ENCODE measurements around the gene ADAT3.
A peak's percentile ranks its signal among the peaks of the same experiment; 100 is the strongest.

Gene ADAT3

DNA sequence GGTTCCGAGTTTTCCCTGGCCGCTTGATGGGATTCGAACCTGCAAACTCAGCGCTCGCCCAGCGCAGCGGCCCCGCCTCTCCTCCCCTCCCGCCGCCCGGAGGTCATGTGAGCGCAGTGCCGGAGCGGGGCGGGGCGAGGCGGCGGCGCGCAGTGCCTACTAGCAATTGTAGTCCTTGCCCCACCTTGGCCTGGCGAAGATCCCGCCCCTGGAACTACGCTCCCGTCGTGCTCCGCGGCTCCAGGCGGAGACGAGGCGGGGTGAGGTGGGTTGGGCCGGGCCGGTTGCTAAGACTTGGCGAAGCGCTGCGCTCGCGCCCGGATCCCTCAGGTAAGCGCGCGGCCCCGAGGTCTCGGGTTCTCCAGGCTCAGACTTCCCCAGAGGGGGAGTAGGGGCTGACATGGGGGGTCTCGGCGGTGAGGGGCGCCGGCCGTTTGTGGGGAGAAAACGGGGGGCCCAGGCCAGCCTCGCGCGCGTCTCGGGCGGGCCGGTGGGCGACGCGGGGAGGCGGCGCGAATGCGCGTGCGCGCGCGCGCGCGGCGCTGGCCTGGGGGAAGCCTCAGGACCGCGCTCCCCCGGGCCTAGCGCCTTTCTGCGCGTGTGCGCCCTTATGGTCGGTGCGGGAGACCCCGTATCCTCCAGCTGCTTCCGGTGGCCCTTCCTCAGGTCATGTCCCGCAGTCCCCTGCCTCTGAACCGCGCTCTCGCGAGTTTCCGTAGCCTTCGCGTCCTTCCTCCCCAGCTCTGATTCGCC, at the start of gene ADAT3, which contains the start of gene SCAMP4:
Gene ADAT3, plus strand, starts transcription at position 290 of the 753 bp plus-strand sequence. CDS start 6,649 bp downstream, outside the sequence.
Gene SCAMP4, plus strand, starts transcription at position 290 of the 753 bp plus-strand sequence. CDS start 9,621 bp downstream, outside the sequence.
- DNase-seq = peak; percentile 99

DNA sequence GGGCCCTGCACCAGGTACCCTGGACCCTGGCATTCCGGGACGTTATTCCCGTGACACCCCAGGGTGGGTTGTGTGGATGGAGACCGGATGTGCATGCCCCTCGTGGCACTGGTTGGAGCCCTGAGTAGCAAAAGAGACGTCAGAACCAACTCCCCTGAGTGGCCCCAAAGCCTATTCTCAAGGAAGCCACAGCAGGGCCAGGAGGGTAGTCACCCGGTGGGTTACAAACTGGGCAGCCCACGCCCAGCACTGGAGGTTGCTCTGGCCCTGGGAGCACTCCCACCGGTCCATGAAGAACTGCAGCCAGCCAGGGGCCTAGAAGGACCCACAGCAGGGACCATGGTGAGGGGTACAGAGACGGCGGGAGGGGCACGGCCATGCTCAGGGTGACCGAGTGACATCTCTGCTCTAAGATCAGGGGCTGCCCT, 49.4 kb upstream of the ADAT3 start:
- DNase-seq = no peak

DNA sequence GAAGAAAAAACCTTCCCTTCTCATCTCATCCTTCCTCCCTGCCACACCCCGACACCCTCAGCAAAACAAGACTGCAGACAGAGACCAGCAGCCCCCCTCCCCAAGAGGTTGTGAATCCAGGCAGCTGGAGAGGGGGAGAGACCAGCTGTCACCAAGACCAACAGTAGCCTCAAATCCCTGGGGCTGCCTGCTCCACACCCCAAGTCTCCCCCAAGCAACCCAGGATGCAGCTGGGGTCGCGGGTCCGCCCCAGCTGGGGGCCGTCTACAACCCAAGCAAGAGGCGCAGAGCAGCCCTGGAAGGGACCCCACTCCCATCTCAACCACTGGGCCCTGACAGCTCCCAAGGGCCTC, 48.9 kb upstream of the ADAT3 start:
- no peak for DNase-seq

DNA sequence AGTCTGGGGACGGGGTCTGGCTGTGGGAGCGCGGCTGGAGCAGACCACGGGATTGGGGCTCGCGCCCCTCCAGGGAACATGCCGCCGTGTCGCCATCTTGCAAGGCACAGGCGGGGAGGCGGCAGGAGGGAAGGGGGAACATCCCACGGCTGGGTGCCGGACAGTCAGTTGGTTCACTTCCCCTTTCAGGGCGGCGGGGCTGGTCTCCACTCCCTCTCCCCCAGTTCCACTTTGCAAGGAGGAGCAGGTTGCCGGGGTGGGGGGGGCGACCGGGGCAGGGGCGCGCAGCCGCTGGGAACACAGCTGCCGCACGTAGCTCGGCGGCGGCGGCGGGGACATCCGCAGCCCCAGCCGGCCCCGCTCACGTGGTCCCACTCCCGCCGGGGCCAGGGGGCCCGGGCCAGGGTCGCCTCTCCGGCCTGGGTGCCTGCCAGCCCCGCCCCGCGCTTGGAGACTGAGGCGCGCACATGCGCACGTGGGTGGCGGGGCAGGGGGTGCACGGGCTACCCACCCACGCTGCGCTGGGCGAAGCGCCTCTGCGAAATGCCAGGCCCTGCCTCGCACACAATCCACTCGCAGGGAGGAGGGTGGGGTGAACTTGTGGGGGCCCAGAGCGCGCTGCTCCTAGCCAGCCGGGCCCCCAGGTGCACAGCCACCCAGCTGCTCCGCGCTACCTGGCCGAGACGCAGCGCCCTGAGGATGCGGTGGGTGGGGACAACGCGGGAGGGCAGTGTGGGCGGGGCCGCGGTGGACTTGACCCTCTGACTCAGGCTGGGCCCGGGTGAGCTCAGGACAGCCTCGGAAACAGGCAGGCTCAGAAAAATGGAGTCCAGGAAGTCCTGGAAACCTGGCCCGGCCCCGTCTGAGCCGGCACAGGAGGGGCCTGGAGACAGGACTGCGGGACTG, 48.2 kb upstream of the ADAT3 start:
- DNase-seq = peak; percentile 68

DNA sequence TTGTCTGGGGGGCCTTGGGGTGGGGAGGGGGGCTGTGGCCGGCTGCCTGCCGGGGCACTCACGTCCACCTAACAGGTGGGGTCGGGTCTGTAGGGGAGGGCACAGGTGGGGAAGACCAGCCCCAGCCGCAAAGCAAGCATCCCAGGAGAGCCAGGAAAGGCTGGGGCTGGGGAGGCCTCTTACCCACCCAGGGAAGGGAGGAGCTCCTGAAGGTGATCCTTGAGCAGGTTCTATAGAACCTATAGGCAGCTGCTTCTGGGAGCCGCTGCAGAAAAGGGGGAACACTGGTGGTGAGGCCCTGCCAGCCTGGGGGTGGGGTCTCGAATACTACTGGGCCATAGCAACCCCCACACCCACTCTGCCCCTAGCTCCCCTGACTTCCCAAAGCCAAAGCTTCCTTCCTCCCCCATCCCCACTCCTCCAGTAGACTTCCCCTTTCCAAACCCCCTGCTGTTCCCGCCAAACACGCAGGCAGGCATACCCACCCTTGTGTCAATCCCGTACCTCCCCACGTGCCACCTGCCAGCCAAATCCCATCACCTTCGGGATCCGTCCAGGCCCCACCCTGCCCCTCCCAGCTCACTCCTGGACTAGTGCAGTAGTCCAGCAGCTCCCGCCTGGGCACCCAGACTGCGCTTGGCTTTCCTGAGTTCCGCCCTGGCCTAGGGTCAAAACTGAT, 47.4 kb upstream of the ADAT3 start:
- no peak for DNase-seq

DNA sequence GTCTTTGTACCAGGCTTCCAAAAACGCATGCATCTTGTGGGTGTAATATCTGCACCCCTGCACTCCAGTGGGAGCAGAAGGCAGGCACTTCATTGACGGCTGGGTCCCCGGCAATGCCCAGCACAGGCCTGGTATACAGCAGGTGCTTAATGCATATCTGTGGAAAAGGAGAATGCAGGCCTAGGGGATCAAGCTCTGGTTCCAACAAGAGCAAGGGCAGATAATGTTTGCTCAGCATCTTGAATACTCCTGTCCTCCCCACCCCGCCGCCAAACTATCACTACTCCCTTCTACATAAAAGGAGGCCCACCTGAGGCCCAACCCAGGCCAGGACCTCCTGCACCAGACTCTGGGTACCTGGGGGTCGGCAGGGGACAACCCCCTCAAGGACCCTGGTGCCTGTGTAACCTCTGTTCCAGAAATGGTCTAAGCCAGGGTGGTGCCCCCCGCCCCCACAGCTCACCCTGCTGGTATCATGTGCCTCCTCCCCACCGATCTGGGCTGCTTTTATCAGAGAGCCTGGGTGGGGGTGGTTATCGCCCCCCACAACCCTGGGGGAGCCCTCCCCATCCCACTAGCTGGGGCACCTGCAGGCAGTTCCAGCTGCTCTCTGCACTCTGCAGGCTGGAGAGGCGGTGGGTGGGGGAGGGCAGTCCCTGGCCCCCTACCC, 46.7 kb upstream of the ADAT3 start:
- DNase-seq = no peak

DNA sequence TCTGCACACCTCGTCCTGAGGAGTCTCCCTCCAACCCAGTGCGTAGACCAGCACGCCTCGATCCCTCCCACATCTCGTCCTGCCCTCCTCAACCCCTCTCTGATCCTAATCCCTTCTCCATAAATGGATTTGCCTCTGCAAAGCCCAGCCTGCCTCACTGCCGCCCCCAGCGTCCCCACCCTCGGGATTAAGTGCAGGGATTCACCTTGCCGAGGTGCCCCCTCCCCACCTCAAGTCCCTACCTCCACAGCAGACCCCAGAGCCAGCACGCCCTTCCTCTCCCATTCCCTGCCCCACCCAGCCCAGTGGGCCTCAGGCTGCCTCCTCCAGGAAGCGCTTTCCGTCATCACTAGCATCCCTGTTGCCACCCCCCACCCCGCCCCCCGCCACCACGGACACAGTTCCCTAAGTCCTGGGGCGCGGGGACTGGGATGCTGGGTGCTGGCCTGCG, 45.8 kb upstream of the ADAT3 start:
- no peak for DNase-seq

DNA sequence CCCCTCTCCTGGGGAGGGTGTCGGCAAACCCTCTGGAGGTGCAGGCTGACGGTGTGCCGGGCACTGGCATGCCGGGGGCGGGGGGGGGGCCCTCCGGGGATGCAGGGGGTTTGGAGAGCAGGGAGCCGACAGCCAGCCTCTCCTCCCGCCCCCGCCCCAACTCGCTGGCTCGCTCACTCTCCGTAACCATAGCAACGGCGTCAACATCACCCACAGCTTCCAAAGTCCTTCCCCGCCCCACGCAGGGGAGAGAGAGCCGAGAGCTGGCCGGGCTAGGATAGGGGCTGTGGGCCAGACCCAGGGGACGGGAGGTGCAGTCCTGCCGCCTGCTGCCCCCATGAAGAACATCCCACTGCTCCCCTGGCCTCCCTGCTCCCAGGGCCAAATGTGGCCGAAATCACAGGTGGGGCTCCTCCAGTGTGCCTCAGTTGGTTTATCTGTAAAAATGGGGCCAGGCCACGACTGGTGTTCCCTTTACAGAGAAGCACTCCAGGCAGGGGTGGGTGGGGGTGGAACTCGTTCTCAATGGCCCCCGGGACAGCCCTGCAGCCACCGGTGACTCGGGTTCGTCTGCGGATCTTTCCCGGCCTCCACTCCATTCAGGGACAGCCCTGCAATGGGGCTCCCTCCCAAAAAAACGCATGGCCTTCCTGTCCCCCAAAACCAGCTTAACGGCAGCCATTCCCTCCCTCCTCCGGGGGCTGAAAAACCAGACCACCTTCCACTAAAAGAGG, 45.0 kb upstream of the ADAT3 start:
- peak; percentile 77 for DNase-seq

DNA sequence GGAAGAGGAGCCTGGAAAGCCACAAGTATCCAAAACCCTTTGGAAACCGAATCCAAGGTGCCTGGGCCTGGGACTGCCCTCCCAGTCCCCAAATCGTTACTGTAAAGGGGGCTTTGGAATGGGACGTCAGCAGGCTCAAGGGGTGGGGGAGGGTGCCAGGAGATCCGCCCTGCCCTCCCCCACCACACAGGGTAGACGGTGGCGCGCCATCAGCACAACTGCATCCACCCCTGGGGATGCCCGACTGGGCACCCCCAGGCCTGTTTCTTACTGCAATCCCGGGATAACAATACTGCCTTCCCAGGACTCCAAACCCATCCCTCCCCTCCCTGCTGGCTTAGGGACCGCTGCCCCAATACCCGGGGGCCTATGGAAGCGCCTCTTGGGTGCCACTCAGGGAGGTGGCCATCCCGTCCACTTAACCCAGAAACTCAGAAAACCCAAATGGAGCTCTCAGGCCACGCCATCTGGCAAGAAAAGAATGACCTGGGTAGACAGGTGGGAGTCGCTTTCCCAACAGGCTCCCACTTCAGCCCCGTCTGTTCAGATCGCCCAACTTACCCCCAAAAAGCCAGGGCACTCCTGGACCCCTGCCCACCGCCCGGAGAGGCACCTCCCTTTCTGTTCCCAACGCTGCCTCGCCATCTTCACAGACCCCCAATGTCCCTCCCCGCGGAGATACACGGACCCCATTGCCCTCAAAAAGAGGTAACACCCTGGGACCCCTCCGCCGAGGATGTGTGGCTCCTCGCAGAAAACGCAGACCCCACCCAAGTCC, 44.2 kb upstream of the ADAT3 start:
- DNase-seq = no peak

DNA sequence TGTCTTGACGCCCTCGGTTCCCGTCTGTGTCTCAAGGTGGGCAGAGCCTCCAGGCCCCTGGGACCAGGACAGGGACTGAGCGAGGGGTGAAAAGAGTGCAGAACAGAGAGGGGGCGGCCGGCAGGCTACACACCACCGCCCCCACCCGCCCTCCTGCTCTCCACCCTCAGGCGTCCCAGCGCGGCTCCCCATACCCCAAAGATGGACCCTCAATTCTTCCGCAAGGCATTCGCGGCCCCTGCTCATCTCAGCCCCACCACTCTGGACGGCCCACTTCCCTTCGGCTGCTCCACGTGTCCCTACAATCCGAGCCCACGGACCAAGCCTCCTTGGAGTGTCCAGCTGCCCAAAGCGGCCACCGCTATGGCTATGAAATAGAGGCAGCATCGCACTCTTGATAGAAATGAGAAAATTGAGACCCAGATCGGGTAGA, 43.6 kb upstream of the ADAT3 start:
- no peak for DNase-seq

DNA sequence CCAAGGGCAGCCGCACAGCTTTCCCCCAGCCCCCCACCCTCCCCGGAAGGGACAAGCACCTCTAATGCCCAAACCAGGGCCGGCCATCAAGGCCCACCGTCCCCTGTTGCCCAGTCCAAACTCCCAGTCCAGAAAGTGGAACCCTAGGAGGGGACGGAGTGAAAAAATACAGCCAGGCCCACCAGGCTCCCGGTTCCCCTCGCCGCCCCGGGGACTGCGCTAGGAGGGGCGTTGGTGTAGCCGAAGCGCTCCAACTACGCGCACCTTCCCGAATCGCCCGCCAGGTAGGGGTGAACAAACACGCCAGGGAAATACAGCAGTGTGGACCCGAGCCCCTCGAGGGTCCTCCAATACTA, 43.2 kb upstream of the ADAT3 start:
- no peak for DNase-seq

DNA sequence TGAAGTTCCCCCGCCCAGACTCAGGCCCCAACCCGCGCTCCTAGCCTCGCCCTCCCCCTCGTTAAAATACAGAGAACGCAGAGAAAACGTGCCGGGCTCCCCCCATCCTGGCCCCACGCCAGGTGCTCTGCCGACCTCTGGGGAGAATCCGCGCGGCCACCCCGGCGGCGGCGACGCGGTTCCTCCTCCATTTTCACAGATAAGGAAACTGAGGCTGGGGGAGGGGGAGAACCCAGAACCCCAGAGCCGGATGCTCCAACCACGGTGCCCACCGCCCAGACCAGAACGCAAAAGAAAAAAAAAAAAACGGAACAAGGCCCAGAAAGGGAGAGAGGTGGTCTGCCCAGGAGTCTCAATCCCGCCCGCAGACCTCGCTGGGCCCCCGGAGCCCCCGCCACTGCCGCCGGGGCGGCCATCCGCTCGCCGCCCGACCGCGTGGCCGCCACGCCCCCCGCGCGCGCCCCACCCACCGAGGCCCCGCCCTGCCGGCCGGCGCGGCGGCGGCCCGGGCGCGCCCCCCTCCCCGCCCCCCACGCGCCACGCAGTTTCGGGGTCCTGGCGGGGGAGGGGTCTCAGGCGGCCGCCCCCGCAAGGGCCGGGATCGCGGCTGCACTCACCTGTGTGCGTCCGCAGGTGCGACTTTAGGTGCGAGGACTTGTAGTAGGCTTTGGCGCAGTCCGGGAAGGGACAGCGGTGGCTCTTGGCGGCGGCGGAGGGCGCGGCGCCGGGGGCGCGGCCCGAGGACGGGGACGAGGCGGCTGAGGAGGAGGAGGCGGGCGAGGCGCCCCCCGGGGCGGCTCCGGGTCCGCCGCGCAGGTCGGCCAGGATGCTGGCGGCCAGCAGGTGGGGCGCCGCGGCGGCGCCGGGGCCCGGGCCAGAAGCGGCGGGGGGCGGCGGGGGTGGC, 42.5 kb upstream of the ADAT3 start:
- peak; percentile 39 for DNase-seq

DNA sequence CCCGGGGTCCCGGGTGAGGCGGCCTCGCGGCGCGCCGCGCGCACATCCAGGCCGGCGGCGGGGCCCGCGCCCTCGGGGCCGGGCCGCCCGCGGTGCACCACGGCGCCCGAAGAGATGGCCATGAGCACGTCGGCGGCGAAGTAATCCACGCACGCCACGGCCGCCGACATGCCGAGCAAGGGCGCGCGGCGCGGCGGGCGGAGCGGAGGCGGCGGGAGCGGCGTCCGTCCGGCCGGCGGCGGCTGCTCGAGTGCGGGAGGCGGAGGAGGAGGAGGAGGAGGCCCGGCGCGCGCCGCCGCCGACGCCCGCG, 41.9 kb upstream of the ADAT3 start, which contains the start of gene KLF16:
Gene KLF16, minus strand, starts transcription at position 252 of the 310 bp plus-strand sequence. Its CDS starts 82 bp downstream, at position 170.
- no peak for DNase-seq

DNA sequence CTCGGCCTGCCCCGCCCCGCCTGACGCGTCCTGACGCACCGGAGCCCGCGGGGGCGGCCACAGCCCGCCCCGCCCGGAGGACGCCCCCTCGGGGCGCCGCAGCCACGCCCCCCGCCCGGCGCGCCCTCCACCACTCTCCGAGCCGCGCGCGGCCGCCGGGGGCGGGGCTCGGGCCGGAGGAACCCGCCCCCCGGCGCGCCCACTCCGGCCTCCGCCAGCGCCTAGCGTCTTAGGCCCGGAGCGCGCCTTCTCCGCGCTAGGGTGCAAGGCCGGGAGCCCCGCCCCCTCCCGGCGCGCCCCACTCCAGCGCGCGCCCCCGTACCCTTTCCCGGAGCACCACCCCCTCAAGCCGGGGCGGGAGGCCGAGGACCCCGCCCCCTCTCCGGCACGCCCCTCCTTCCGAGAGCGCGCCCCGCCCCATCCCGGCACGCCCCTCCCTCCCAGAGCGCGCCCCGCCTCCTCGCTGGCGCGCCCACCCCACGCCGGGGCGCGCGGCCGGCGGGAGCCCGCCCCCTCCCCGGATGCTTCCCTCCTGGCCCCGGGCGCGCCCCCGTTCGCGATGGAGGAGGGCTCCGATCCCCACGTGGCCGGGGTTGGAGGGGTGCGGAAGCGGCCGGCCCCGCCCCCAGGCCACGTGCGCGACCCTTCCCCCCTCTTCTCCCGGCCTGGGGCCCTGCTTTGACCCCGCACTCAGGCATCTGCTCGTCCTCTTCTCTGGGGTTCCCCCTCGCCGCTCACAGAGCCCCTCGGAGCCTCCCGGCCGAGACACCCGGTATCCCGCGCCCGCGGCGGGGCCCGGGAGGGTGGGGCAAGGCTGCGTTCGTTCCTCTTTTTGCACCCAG, 41.3 kb upstream of the ADAT3 start:
- DNase-seq = peak; percentile 96

DNA sequence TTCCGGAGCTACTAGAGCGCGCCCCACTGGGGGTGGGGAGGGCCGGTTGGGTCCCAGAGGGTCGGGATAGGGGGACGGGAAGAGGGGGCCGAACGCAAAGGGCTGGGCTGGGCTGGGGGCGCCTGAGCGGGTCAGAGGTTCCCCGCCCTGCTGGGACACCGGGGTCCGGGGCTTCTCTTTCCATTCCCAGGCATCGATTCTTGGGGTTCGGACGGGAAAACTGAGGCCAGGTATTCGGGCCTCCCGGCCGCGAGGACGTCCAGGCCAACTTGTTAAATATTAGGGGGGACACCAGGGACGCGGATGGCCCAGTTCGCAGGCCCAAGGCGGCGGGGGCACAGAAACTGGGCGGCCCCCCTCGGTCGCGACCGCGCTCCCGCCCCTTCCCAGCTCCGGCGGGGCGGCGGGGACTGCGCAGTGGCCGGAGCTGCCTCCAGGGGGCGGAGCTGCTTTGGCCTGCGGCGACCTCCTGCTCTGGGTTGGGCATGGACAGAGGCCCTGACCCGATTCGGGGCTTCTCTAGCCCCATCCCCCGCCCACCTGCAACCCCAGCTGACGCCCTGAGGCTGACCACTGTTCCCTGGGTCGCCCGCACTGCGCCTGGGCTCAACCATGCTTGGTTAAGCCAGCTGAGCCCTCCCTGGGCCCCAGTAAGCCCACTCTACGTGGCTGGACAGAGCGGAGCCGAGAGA, 40.6 kb upstream of the ADAT3 start:
- DNase-seq = peak; percentile 61

DNA sequence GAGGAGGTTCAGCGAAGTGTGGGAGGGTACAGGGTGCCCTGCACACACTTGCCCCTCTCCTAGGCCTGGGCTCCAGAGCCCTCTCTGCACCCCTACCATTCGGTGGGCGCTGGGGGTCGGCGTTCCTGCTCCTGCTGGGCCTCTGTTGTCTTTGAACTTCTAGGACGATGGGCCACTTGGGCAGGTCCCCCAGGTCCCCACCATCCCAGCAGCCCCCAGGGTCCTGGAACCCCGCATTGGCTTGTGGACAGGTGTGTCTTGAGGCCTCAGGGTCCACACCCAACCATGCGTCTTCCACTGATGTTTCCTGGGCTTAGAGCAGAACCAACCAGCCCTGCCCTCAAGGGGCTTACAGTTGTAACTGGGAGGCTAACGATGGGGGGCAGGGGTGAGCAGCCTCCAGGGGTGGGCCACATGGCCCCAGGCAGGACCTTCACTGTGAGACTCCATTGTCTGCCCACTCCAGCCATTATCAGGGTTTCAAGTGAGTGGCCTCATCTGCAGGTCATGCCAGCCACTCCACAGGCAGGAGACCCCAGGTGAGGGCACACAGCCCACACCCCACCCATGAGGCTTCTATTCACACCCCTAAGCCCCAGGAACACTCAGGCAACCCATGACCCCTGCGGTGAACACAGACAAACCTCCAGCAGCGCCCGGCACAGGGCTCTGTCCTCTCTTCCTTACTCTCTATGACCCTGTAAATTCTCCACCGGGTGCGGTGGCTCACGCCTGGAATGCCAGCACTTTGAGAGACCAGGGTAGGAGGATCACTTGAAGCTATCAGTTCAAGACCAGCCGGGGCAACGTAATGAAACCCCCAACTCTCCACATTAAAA, 39.8 kb upstream of the ADAT3 start:
- no peak for DNase-seq

DNA sequence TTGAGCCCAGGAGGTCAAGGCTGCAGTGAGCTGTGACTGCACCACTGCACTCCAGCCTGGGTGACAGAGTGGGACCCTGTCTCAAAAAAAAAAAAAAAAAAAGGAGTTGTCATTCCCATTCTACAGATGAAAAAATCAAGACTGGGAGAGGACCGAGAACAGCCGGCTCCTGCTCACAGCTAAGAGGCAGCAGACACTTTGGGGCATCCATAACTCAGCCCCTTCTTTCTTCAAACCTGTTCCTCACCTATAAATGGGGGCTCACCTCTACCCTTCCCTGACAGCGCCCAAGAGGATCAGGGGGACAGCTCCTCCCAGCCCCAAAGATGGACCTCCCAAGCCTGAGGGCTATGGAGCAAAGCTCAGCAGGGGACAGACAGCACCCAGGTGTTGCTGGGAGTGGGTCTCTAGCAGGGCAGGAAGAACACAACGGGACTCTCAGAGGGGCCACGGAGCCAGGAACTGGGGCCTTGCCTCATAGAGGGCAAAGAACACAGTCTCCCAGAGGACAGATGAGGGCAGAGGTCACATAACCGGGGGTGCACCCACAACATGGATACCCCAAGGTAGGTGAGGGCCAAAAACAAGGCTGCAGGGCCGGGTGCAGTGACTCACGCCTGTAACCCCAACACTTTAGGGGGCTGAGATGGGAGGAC, 38.4 kb upstream of the ADAT3 start:
- no peak for DNase-seq

Measured in fibroblast of skin of right biceps (primary cell).